Measurements from ENCODE around the gene OPTN.
"Not testable (repeated sequence)": the region's sequence is repeated elsewhere in the genome, so short reads cannot be mapped to it uniquely, and the experiment has no call there.

The OPTN gene

DNA sequence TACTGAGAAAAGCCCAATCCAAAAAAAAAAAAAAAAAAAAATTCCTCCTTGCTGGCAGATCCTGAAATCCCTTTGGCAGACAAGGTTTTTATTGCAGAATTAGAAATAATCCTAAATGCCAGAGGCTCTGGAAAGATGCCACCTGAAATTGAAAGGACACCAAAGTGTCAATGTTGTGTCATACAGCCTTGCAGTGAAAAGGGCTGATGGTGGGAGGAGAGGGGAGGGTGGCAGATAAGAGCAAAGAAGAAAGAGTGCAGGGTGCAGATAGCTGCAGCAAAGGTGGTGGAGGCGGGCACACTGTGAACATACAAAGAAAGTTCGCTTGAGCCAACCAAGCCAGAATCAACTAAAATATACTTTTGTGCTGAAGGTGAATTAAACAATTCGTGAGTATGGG, 8.2 kb upstream of the OPTN start:
- DNase-seq: no peak

DNA sequence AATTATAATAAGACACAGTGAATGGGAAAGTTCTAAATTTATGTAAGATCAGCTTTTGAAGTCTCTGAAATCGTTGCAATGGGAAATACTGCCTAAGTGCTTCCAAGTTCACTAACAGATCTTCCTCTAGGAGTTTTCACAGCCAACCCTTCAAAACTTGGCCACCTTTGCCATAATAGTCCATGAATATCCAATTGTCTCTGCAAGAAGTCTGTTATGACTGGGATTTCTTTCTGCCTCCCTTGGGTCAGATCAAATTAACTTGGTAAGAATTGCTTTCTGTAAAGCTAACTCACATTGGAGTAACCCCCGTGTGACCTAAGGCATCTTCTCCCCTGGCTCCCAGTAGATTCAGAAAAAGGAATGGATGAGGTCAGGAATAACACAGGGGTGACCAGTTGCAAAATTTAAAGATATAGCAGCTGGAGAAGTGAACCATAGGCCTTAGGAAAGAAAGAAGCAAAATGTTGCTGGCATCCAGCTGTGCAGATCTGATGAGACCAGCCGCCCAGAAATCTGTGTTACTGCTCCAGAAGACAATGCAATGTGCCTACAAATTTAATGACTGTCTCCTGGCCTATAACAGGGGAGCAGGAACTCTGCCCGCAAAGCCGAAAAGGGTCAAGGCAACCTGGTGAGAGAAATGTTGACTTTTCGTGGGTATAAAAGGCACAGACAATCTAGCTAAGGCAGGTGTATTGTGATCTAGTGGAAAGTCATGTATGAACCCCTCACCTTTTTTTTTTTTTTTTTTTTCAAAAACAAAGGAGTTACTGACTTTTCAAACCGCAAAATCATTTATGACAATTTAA, 7.5 kb upstream of the OPTN start:
- DNase-seq: no peak

DNA sequence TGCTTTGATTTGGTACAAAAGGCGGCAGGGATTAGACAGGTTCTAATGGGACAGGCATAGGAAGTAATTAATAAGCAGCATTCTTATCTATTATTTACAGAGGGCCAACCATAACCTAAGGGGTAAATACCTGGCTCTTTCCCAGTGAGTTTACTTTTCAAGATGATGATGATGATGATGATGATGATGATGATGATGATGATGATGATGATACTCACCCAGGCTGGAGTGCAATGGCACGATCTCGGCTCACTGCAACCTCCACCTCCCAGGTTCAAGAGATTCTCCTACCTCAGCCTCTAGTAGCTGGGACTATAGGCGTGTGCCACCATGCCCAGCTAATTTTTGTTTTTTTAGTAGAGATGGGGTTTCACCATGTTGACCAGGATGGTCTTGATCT, 5.9 kb upstream of the OPTN start:
- not testable (repeated sequence) for DNase-seq

DNA sequence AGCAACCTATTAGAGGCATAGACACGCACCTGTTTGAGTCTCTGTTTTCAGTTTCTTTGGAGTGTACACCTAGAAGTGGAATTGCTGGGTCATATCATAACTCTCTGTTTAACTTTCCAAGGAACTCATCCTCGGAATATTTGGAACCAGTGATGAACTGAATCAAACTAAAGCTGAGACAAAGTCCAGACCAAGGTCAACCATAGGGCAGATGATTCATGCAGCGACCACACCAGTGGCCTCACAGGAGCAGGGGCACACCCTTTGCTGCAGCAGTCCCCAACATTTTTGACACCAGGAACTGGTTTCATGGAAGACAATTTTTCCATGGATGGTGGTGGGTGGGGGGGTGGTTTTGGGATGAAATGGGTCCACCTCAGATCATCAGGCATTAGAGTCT, 4.9 kb upstream of the OPTN start:
- no peak for DNase-seq

DNA sequence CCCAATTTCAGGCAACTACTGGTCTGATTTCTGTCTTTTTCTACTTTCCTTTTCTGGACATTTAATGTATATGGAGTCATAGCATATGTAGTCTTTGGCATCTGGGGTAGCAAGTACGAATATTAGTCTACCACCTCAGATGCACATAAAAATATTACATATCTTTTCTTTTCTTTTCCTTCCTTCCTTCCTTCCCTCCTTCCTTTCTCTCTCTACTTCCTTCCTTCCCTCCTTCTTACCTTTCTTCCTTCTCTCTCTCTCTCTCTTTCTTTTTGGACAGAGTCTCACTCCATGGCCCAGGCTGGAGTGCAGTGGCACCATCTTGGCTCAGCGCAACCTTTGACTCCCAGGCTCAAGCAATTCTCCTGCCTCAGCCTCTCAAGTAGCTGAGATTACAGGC, 4.0 kb upstream of the OPTN start:
- DNase-seq: no peak

DNA sequence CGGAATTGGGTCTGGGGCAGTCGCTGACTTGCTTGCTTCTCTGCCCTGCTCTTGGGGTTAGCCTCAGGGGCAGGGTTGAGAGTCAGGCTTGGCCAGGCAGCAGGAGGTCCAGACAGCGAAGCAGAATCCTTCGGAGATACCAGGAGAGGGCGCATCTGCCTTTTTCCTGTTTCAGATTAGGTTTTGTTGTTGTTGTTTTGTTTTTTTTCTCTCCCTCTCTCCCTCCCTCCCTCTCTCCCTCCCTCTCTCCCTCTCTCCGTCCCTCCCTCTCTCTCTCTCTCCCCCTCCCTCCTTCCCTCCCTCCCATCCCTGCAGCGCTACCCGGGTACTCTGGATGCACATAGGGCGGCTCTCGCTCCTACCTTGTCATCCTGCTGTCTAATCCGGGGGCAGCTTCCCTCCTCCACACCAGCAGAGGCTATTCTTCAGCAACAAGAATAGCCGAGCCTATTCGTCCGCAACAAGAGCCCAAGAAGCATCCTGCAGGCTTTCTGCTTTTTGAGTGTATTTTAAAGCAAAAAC, 758 bp upstream of the OPTN start:
- peak; percentile 74 for DNase-seq

DNA sequence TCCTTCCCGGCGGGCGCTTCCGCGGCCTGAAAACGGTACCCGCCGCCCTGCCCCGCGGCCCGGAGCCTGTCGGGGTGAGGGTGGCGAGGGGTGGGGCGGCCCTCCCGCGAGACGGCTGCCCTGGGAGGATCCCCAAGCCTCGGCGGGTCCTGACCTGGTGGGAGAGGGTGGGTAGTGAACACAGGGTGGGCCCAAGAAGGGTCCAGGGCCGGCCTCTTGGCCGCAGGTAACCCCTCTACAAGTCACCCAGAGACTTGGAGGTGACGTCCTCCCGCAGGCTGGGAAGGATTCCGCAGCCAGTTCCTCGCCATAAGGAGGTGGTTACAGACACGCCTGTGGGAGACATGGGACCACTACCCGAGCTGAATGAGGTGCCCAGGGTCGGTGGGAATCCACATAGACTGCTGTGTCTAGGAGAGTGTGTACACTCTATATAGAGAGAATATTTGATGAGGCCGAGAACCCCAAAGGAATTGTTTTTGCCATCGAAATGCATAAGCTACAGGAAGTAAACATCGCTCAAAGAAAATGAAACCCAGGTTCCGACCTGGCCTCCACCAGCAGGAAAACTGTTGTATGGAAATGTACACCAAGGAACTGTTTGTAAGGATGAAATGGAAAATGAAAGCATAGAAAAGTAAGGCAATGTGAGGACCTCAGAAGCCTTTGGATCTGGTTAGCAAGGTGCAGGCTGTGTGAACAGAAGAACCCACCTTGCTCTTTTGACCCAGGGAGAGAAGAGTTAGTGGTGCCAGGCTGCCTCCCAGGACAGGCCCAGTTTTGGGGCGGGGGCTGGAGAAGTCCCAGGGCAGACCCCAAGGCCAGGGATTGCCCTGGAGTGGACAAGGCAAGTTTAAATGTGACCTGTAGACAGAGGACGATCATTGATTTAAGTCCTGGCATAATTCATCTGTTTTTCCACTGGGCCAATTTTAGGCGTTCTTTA, 659 bp downstream of the OPTN start:
- DNase-seq: peak; percentile 34

DNA sequence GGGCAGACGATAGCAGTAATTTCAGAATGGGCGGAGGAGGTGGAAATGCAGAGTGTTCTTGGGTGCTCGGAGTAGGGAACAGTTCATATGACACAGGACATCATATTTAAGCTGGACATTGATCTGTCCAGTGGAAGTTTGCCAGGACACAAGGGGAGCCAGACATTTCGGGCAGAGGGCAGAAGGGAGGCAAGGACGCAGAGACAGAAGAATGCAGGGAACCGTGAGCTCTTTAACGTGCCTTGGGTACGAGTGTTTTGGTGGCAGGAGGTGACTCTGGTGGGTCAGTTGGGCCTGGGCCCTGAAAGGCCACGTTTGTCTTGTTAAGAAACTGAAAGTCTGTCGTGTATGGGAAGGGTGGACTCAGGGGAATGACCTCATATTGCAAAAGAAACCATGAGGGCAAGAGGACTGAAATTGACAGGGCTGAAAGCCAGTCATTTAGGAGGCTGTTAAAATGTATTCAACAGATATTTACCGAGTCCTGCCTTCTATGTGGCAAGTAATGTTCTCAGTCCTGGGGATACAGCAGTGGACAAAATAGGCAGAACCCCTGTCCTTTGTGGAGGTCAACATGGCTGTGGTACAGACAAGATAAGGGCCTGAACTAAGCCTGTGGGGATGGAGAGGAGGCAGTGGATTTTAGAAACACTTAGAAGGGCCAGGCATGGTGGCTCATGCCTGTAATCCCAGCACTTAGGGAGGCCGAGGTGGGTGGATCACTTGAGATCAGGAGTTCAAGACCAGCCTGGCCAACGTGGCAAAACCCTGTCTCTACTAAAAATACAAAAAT, 2.2 kb downstream of the OPTN start:
- DNase-seq: no peak

DNA sequence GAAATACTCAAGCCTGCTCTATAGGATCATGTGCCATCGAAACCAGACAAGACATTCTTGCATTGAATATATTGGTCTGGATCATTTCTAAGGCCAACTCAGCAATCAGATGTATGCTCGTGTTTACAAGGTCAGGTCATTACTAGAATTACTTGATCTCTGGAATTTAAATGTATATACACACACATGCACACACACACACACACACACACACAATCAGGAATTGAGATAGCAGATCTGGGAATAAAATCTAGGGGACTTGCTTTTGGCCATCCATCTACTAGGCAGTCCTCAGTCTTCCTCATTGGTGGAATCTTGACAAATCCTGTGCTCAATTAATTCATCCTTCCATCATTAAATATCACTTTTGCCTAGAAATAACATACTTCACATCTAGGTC, 3.6 kb downstream of the OPTN start:
- no peak for DNase-seq

DNA sequence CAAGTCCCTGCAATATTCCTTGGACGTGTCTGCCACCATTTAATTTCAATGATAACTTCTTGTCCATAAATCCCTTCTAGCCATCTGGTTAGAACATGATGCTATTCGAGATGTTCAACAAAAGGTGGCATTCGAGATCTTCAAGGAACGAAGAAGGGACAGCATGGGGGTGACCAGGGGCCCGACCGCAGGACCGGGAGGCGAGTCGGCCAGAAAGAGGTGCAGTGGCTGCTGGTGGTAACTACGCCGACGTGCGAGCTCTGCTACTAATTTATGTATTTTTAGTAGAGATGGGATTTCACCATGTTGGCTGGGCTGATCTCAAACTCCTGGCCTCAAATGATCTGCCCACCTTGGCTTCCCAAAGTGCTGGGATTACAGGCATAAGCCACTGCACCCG, 4.7 kb downstream of the OPTN start:
- DNase-seq: no peak

DNA sequence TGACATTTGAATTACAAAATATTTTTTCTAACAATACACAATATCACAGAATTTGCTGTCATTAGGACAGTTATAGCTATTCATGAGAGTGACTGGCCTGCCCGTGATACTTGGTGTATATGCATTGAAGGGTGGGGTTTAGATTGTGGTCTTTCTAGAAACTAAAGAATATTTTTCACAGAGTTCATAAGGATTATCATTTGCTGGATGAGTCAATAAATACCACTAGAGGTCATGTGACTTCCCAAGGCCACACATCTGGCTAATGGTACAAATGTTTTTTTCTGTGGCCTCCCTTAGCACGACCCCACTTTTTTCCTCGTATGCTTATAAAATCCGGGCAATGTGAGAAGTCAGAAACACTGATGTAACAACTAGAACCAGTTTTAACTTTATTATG, 5.2 kb downstream of the OPTN start:
- peak; percentile 14 for DNase-seq

DNA sequence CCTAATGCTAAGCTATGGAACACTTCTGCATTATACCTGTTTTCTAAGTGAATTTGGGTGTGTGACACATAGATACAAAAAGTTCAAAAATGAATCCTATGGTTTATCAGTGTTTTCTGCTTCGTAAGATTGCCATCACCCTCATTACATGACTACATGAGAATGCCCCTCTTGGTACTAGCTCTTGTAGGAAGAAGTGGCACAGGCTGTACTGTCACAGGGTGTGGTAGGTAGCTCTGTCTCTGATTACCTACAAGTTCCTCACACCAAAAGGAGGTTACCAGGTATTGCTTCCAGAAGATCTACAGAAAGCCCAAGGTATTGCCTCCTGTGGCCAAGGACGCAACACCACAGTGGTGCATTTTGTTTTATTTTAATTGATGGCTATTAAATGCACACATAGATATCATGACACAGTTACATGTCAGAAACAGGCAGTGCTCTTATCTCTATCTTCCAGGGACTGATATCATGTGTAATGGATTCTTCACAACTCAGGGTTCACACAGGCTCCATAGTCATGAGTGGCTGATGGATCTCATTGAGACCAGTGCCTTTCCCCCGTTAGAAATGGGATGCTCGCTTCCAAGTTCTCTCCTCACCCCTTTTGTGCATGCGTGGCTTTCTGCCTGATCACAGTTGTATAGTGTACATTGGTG, 6.6 kb downstream of the OPTN start:
- DNase-seq: no peak

DNA sequence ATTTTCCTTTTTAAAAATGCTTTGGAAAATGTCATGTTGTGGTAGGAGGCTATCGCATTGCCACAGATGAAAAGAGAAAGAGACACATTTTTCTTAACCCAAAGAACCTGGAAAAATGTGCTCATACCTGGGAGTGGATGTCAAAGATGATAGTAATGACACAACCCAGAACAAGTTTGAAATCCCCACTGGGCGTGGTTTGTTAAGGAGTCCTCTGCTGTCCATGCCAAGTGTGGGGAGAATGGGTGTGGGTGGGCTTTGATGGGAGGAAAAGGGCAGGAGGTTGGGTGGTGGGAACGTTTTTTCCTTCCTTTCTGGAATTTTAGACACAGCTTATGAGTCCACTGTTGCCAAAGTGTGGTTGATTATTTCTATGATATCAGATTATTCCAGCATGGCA, 10.9 kb downstream of the OPTN start:
- DNase-seq: no peak

DNA sequence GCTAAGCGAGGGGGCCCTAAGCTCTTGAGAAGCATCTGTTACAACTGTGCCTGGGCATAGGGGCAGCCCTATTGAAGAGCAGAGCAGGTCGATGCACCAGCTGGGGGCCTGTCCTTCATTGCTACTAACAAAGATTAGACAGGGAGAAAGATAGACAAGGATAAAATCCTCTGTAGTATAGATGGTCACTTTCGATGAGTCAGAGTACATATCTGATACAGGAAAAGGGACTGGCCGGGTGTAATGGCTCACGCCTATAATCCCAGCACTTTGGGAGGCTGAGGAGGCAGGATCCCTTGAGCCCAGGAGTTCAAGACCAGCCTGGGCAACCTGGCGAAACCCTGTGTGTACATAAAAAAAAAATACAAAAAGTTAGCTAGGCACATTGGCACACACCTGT, 13.6 kb downstream of the OPTN start:
- DNase-seq: no peak

DNA sequence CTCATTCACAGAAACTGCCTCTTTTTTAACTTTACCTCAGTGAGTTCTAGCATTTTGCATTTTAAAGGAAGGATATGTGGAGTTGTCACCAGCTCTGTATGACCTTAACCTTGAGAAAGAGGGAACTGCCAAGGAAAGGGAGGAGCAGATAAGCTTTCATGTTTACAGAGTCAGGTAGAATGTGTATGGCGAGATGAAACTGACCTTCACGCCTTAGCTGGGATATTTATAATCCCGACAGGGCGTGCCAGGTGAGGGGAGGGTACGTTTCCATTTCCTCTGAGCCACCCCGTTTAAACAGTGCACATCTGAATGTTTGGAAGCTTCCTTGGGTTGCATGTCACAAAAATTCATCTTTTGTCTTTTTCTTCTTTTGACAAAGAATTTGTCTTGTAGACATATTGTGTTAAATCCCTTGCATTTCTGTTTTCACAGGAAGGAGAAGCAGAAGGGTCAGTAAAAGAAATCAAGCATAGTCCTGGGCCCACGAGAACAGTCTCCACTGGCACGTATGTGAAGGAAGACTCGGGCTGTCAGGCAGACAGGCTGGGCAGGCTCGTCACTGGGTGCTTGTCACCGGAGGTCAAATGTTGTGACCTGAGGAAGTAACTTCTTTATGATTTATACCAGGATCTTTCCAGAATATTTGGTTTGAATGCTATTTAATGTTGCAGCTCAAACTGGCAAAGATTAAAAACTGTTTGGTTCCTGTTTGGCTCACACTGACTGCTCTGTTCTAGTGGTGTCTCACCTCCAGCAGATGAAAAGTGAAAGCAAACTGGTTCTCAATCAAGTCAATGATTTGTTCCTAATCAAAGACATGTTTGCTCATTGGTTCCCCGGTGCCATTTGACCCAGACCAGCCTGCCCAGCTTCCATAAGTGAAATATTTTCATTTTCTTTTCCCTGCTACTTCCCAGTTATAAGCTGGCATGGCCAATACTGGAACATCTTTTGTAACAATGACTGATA, 16.2 kb downstream of the OPTN start:
- peak; percentile 17 for DNase-seq

DNA sequence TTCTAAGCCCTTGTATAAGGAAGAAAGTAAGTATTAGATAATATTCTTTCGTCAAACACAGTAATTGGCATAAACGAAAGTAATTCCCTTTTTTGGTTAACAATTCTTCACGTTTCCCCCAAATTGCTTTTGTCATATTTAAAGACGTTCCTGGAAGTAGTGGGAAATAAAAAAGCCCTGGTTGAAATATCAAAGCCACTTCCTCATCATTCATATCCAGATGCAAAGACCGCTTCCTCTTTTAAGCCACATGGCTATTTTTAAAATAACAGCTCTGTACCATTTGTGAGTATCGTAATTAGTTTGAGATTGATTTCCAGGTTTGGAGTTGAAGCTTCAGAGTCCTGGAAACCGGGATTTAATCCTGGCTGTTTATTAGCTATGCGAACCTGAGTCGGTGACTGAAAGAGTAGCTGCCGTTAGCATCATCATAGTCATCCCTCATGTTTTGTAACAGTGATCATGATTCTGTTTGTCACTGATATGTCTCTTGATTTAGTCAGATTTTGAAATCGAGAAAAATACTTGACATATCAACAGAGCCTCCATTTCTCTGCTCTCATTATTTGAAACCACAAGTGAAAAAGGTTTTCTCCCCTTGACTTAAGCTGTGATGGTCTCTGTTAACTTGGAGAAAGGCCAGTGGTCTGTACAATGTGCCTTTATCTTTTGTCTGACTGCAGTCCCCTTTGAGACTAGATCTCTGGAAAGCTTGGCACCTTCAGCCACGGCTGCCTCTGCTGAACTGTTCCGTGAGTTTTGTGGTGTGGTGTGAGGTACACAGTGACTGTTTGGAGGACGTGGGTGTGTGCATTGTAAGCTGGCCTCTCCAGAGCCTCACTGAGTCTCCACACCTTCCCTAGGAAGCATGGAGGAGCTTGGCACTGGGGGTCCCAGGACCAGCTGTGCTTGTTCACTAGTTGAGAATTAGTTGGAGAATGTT, 18.1 kb downstream of the OPTN start:
- DNase-seq: peak; percentile 4

DNA sequence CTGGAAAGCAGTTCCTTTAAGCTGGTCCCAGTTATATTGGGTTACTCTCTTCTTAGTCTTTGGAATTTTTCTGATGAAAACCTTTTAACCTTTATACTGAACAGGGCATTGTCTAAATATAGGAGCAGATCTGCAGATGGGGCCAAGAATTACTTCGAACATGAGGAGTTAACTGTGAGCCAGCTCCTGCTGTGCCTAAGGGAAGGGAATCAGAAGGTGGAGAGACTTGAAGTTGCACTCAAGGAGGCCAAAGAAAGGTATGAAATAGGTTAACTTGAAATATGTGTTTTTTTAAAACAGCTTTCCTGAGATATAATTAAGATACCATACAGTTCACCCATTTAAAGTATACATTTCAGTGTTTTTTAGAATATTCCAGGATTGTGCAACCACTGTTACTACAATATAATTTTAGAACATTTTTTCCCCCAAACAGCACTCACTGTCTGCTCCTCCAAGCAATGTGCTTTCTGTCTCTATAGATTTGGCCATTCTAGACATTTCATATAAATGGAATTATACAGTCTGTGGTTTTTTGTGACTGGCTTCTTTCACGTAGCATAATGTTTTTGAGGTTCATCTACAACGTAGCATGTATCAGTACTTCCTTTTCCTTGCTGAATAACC, 18.9 kb downstream of the OPTN start:
- no peak for DNase-seq

DNA sequence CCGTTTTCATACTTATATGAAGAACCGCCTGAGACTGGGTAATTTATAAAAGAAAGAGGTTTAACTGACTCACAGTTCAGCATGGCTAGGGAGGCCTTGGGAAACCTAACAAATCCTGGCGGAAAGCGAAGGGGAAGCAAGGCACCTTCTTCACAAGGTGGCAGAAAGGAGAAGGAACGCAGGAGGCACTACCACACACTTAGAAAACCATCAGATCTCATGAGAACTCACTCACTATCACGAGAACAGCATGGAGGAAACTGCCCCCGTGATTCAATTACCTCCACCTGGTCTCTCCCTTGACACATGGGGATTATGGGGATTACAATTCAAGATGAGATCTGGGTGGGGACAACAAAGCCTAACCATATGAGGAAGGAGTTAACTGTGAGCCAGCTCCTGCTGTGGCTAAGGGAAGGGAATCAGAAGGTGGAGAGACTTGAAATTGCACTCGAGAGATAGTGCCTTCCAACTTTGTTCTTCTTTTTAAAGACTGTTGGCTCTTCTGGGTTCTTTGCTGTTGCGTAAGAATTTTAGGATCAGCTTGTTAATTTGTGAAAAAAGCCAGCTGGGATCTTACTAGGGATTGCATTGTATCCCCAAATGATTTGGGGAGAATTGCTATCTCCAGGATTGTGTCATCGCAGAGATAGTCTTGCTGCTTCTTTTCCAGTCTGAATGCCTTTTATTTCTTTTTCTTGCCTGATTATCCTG, 21.0 kb downstream of the OPTN start:
- no peak for DNase-seq

DNA sequence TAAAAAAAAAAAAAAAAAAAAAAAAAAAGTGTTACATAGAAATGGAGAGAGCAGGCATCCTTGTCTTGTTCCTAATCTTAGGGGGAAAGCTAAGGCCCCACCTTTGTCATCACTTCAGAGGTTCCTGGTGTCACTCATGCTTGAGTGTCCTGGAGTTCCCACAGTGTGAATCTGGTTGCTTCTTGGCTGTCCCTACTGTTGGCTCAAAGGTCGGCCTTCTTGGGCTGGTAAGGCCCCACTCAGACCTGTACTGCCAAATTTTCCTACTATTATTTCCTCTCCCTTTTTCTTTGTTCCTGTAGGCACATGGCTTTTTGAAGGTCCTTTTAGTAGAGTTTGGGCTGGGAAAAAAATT, 21.5 kb downstream of the OPTN start:
- DNase-seq: no peak

Measured in activated CD4-positive, alpha-beta T cell treated with anti-CD3 and anti-CD28 coated beads, Interleukin-2, Interleukin-6, amounts not matched to agents 100 ng/mL and 50 ng/mL, durations not matched to agents 16 hours and 8 hours (primary cell).